ENCODE measurements around the gene VAMP2. TPM values are rescaled to one million over a fixed set of nuclear protein-coding genes. Genes with fewer than 3 reads are reported as not detected.

Gene VAMP2
- total RNA-seq, 1 donor from 2014 or later = 117 TPM

DNA sequence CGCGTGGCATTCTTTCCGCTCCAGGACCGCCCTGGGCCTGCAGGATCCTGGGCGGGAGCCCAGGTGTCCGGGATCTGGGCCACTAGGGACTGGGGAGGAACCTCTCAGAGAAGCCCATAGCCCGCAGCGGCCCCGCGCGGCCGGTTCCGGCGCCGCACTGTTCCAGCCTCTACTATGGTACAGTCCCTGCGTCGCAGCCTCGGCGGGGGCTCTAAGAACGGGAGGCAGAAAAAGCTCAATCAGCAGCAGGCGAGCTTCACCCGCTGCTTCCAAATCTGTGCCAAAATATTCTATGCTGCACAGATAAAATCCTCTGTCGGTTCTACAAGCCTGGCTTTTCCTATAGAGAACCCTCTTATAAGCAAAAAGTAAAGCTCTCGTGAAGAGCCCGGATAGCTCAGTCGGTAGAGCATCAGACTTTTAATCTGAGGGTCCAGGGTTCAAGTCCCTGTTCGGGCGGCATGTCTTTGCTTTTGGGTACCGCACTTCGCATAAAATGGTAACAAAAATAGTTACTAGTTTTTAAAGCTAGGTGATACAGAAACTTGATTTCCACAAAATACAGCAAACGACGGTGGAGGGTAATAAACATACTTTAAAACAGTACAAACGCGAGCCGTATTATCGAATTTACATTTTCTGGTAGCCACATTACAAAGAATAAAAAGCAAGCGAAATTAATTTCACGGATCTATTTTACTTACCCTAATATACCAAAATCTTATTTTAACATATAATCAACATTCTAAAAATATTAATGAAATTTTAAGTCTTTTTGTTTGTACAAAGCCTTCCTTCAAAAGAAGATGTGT, 43.8 kb downstream of the VAMP2 start:
- H3K9me3 Mint-ChIP-seq (ENCODE audit: unreplicated experiment) = peaks cover 31% of the 10 kb centered on the region
- peaks cover 45% of the 10 kb centered on the region for H3K27me3 Mint-ChIP-seq (ENCODE audit: unreplicated experiment)

GRCh38 chr17:8117980-8118768, 44.6 kb downstream of the VAMP2 start, which contains the start of gene ALOXE3:
TSS of gene ALOXE3 (minus strand) at chr17:8118514. CDS start at chr17:8117990, 524 bp downstream.
- peak; percentile 52 for DNase-seq
- H3K9me3 Mint-ChIP-seq (ENCODE audit: unreplicated experiment) = peaks cover 31% of the 10 kb centered on the region
- peak within 1 kb of the TSS; percentile 92 for H3K4me3 Mint-ChIP-seq (ENCODE audit: unreplicated experiment)
- TF ChIP-seq CTCF (IDR thresholded peaks at IDR 0.05; ENCODE audit: partially characterized antibody, unreplicated experiment) = no peak
- peaks cover 43% of the 10 kb centered on the region for H3K27me3 Mint-ChIP-seq (ENCODE audit: unreplicated experiment)
- peaks cover 19% of the 10 kb centered on the region for H3K4me1 Mint-ChIP-seq (ENCODE audit: low read depth, unreplicated experiment)
- H3K27ac Mint-ChIP-seq (ENCODE audit: unreplicated experiment) = peak within 1 kb of the TSS; percentile 88
- H3K36me3 Mint-ChIP-seq (ENCODE audit: unreplicated experiment) = no peaks in the 10 kb centered on the region

More for the DNA sequence above, 43.8 kb downstream of the VAMP2 start:
- peak; percentile 83 for TF ChIP-seq CTCF (IDR thresholded peaks at IDR 0.05; ENCODE audit: partially characterized antibody, unreplicated experiment)
- Mint-ChIP-seq H3K27ac (ENCODE audit: unreplicated experiment) (peak overlapping the region; percentile 89), H3K36me3 (ENCODE audit: unreplicated experiment) (no peaks in the 10 kb centered on the region), H3K4me3 (ENCODE audit: unreplicated experiment) (peak overlapping the region; percentile 92), H3K4me1 (ENCODE audit: low read depth, unreplicated experiment) (peaks cover 19% of the 10 kb centered on the region)
- peak; percentile 89 for DNase-seq

DNA sequence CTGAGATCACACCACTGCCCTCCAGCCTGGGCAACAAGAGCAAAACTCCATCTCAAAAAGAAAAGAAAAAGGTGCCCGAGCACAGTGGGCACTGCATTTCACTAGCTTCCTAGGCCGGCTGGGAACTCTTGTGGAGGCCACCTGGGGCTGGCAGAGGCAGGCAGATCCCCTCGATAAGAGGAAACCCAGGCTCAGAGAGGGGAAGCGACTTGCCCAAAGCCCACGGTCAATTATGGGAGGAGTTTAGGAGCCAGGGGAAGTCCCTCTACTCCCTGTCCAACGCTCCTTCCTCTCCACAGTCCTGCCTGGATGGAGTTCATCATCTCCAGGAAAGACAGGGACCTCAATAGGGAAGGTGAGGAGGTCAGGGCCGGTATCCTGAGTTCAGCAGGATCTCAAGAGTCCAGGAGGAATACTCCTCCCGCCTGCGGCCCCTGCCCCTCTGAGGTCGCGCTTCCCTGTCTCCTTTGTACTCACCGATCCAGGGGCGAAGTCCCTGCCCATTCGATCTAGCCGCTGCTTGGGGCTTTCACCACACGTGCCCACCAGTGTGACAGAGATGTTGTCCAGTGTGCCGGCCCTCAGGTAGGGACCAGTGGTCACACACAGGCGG, 45.3 kb downstream of the VAMP2 start:
- Mint-ChIP-seq H3K27me3 (ENCODE audit: unreplicated experiment) (peaks cover 42% of the 10 kb centered on the region), H3K36me3 (ENCODE audit: unreplicated experiment) (no peaks in the 10 kb centered on the region)

GRCh38 chr17:8116776-8117175, 46.0 kb downstream of the VAMP2 start:
- H3K4me1 Mint-ChIP-seq (ENCODE audit: low read depth, unreplicated experiment) = peaks cover 17% of the 10 kb centered on the region
- DNase-seq = no peak
- no peak overlapping the region for H3K27ac Mint-ChIP-seq (ENCODE audit: unreplicated experiment)
- no peaks in the 10 kb centered on the region for H3K36me3 Mint-ChIP-seq (ENCODE audit: unreplicated experiment)
- H3K4me3 Mint-ChIP-seq (ENCODE audit: unreplicated experiment) = peak overlapping the region; percentile 20
- peaks cover 29% of the 10 kb centered on the region for H3K9me3 Mint-ChIP-seq (ENCODE audit: unreplicated experiment)
- peaks cover 41% of the 10 kb centered on the region for H3K27me3 Mint-ChIP-seq (ENCODE audit: unreplicated experiment)
- no peak for TF ChIP-seq CTCF (IDR thresholded peaks at IDR 0.05; ENCODE audit: partially characterized antibody, unreplicated experiment)

More for the DNA sequence above, 45.3 kb downstream of the VAMP2 start:
- Mint-ChIP-seq H3K4me1 (ENCODE audit: low read depth, unreplicated experiment) (peaks cover 19% of the 10 kb centered on the region), H3K4me3 (ENCODE audit: unreplicated experiment) (peak overlapping the region; percentile 92), H3K27ac (ENCODE audit: unreplicated experiment) (peak overlapping the region; percentile 57), H3K9me3 (ENCODE audit: unreplicated experiment) (peaks cover 31% of the 10 kb centered on the region)
- DNase-seq = no peak
- TF ChIP-seq CTCF (IDR thresholded peaks at IDR 0.05; ENCODE audit: partially characterized antibody, unreplicated experiment) = no peak
